CD4-positive, alpha-beta T cell treated with Interleukin-21 for 1 hour (primary cell): ENCODE measurements around the gene RASGRP4.
"Not testable (repeated sequence)": the region's sequence is repeated elsewhere in the genome, so short reads cannot be mapped to it uniquely, and the experiment has no call there.

Source experiments
- DNase-seq: peaks from one replicate; pipeline ENCODE4 v3.0.0-alpha.2; 2020

RASGRP4 gene

DNA sequence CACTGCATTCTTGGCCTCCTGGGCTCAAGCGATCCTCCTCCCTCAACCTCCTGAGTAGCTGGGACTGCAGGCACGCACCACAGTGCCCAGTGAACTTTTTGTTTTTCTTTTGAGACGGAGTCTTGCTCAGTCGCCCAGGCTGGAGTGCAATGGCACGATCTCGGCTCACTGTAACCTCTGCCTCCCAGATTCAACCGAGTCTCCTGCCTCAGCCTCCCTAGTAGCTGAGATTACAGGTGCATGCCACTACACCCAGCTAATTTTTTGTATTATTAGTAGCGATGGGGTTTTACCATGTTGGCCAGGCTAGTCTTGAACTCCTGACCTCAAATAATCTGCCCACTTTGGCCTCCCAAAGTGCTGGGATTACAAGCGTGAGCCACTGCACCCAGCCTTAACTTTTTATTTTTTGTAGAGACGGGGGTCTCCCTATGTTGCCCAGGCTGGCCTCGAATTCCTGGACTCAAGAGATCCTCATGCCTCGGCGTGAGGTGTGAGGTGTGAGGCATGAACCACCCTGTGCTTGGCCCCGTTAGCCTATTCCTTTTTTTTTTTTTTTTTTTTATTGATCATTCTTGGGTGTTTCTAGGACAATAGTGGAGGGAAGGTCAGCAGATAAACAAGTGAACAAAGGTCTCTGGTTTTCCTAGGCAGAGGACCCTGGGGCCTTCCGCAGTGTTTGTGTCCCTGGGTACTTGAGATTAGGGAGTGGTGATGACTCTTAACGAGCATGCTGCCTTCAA is 62.9 kb downstream of the RASGRP4 start:
- DNase-seq, result not testable (repeated sequence)

GRCh38 chr19:38362076-38362945 is 63.7 kb downstream of the RASGRP4 start:
- peak; percentile 77 for DNase-seq

DNA sequence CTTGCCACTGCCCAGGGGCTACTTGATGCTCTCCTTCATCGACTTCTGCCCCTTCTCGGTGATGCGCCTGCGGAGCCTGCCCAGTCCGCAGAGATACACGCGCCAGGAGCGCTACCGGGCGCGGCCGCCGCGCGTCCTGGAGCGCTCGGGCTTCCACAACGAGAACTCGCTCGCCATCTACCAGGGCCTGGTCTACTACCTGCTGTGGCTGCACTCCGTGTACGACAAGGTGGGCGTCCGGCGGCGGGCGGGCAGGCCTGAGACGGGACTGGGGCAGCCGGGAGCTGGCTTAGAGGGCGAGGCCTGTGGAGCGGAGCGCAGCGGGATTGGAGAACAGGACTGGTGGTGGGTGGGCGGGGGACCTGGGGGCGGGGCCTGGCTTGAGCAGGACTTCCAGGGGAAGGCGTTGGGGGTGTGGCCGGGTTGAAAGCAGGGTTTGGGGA is 64.4 kb downstream of the RASGRP4 start:
- DNase-seq, result peak; percentile 69

DNA sequence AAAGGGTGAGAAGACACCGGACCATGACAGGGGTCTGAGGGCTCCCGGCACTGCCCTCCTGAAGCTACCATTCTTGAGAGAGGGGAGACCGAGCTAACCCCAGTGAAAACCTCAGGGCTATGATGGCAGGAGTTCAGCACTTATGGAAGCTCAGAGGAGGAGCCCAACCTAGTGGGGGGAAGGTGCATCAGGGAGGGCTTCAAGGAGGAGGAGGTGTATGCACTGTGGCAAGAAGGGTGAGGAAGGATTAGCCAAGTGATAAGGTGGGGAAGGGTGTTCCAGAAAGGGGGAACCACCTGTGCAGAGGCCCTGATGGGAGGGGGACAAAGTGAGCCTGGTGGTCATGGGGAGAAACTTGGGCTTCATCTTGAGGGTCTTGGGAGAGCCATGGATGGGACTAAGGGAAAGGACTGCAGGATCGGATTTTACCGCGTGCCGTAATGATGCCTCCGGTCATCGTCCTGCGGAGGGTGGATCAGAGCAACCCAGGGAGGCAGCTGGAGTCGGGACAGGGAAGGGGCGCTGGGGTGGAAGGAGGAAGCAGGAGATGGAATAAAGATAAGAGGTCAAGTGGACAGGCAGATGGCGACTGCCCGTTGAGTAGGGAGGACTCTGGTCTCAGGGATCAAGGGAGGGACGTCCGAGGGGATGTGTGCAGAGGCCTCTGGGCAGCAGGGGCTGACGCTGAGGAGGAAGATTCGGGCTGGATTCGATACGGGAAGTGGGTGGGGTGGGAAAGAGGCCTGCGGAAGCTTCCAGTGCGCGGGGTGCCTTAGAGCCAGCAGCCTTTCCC is 65.0 kb downstream of the RASGRP4 start:
- DNase-seq, result no peak

DNA sequence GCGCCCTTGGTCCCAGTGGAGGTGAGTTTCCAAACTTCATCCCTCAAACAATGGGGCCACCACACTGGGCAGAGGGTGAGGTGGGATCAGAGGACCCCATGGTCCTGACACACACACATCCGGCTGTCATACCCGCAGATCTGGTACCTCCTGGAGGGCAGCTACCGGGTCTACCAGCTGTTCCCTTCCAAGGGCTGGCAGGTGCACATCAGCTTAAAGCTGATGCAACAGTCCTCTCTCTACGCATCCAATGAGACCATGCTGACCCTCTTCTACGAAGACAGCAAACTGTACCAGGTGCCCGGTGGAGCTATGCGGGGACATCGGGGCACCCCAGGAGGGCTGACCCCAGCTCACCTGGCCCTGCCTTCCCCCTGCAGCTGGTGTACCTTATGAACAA is 65.7 kb downstream of the RASGRP4 start:
- no peak for DNase-seq

GRCh38 chr19:38359242-38360021 is 66.6 kb downstream of the RASGRP4 start:
- no peak for DNase-seq
